Progenitor cell of endocrine pancreas (in vitro differentiated cells): ENCODE results near the gene ADAR. TPM values are rescaled to one million over a fixed set of nuclear protein-coding genes. Genes with fewer than 3 reads are reported as not detected.

Experiments
- DNase-seq: peaks from one replicate; pipeline ENCODE4 v3.0.0; 2021; ENCODE audit warnings: low spot score; ENCODE audit not compliant: unreplicated experiment
- H3K27ac Mint-ChIP-seq: 2 replicates; pipeline ENCODE4 v1.8.0; 2021; ENCODE audit warnings: mild to moderate bottlenecking, moderate library complexity, mixed read lengths
- H3K27me3 Mint-ChIP-seq: 2 replicates; pipeline ENCODE4 v1.8.0; 2021; ENCODE audit warnings: mixed read lengths
- H3K36me3 Mint-ChIP-seq: 2 replicates; pipeline ENCODE4 v1.8.0; 2022; ENCODE audit warnings: mixed read lengths; ENCODE audit not compliant: insufficient read depth
- H3K4me1 Mint-ChIP-seq: 2 replicates; pipeline ENCODE4 v1.8.0; 2021; ENCODE audit warnings: low read depth, mixed read lengths
- H3K4me3 Mint-ChIP-seq: 2 replicates; pipeline ENCODE4 v1.8.0; 2021; ENCODE audit warnings: low read depth, mild to moderate bottlenecking, moderate library complexity, mixed read lengths
- H3K9me3 Mint-ChIP-seq: 2 replicates; pipeline ENCODE4 v1.8.0; 2021; ENCODE audit warnings: low read depth, mixed read lengths
- CTCF ChIP-seq: fragments of 200-600 bp; sonication (generic); IDR thresholded peaks from one replicate; pipeline ENCODE4 v1.5.0; 2021; ENCODE audit warnings: antibody characterized with exemption, mild to moderate bottlenecking; ENCODE audit not compliant: unreplicated experiment
- total RNA-seq: library from RNA; stranded (reverse); gene quantifications from 2 replicates; pipeline ENCODE4 v1.2.1, GENCODE V29; 2021

ADAR gene
- total RNA-seq, 1 donor from 2014 or later = 179 TPM

GRCh38 chr1:154627257-154628120 is 19.5 kb upstream of the ADAR start:
- peaks cover 12% of the 10 kb centered on the region for H3K9me3 Mint-ChIP-seq
- H3K4me1 Mint-ChIP-seq = peaks cover 11% of the 10 kb centered on the region
- peaks cover 11% of the 10 kb centered on the region for H3K27me3 Mint-ChIP-seq
- H3K27ac Mint-ChIP-seq = peak overlapping the region; percentile 99
- no peak for TF ChIP-seq CTCF
- peak overlapping the region; percentile 92 for H3K4me3 Mint-ChIP-seq
- H3K36me3 Mint-ChIP-seq = peaks cover 3% of the 10 kb centered on the region
- DNase-seq = peak; percentile 80

GRCh38 chr1:154626456-154627256 is 18.7 kb upstream of the ADAR start:
- Mint-ChIP-seq H3K27ac (peak overlapping the region; percentile 99), H3K9me3 (peaks cover 12% of the 10 kb centered on the region), H3K4me3 (peak overlapping the region; percentile 92), H3K36me3 (peaks cover 3% of the 10 kb centered on the region), H3K27me3 (peaks cover 3% of the 10 kb centered on the region), H3K4me1 (peaks cover 13% of the 10 kb centered on the region)
- no peak for DNase-seq
- TF ChIP-seq CTCF = no peak

- Mint-ChIP-seq H3K9me3 (peaks cover 7% of the 10 kb centered on the region), H3K27ac (no peak overlapping the region), H3K27me3 (no peaks in the 10 kb centered on the region), H3K4me1 (peaks cover 18% of the 10 kb centered on the region), H3K36me3 (peaks cover 3% of the 10 kb centered on the region), H3K4me3 (peak overlapping the region; percentile 9)
- TF ChIP-seq CTCF = no peak
- no peak for DNase-seq
Observed at GRCh38 chr1:154624746-154625643, 17.0 kb upstream of the ADAR start.

GRCh38 chr1:154623358-154623757 is 15.4 kb upstream of the ADAR start:
- no peaks in the 10 kb centered on the region for H3K9me3 Mint-ChIP-seq
- no peak for TF ChIP-seq CTCF
- H3K27ac Mint-ChIP-seq = no peak overlapping the region
- H3K4me3 Mint-ChIP-seq = no peak overlapping the region
- H3K4me1 Mint-ChIP-seq = peaks cover 18% of the 10 kb centered on the region
- no peak for DNase-seq
- H3K27me3 Mint-ChIP-seq = no peaks in the 10 kb centered on the region
- H3K36me3 Mint-ChIP-seq = peaks cover 3% of the 10 kb centered on the region
